GM12891 (cell line): ENCODE measurements around the gene THPO.

Source experiments
- POLR2A ChIP-seq: IDR thresholded peaks from 2 replicates; pipeline ENCODE4 v1.6.1; 2011; ENCODE audit warnings: low read depth, low read length, control low read depth
- POLR2AphosphoS5 ChIP-seq: IDR thresholded peaks from 2 replicates; pipeline ENCODE4 v1.6.1; 2011; ENCODE audit warnings: low read depth, low read length, control low read depth

DNA sequence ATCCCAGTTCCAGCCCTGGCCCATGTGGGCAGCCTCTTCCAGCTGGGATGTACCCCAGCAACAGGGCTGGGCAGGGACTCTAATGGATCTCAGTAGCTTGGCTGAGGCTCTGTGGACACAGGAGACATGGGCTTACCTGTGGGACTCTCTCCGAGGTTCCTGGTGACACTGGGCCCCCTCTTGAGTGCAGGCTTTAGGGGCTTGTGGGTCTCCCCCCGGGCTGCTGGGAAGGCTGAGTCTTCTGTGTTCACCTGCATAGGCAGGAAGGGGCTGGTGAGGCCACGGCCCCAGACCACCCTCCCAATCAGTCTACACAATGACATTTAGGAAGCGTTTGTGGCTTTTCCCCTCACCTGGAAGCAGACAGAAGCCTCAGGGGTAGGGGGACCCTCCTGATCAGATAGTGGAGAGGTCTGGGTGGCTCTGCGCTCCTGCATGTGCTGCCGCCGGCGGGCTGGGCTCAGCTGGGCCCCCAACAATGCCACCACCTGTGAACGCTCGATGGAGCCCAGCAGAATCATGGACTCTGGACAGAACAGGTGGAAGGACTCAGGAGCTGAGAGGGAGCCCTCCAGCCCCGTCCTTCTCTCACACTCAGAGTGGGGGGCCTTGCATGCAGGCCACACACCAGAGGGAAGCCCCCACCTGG is 25.0 kb downstream of the THPO start:
- TF ChIP-seq POLR2A (no peak), POLR2AphosphoS5 (no peak)
